Activated CD4-positive, CD25-positive, alpha-beta regulatory T cell treated with anti-CD3 and anti-CD28 coated beads, Interleukin-2, amount 50 U/mL, for 16 hours (primary cell): ENCODE results near the gene LMAN2L.

Experiments
- DNase-seq: peaks from one replicate; pipeline ENCODE4 v3.0.0-alpha.2; 2020; ENCODE audit warnings: low read depth, low spot score

LMAN2L gene, protein sequence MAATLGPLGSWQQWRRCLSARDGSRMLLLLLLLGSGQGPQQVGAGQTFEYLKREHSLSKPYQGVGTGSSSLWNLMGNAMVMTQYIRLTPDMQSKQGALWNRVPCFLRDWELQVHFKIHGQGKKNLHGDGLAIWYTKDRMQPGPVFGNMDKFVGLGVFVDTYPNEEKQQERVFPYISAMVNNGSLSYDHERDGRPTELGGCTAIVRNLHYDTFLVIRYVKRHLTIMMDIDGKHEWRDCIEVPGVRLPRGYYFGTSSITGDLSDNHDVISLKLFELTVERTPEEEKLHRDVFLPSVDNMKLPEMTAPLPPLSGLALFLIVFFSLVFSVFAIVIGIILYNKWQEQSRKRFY

DNA sequence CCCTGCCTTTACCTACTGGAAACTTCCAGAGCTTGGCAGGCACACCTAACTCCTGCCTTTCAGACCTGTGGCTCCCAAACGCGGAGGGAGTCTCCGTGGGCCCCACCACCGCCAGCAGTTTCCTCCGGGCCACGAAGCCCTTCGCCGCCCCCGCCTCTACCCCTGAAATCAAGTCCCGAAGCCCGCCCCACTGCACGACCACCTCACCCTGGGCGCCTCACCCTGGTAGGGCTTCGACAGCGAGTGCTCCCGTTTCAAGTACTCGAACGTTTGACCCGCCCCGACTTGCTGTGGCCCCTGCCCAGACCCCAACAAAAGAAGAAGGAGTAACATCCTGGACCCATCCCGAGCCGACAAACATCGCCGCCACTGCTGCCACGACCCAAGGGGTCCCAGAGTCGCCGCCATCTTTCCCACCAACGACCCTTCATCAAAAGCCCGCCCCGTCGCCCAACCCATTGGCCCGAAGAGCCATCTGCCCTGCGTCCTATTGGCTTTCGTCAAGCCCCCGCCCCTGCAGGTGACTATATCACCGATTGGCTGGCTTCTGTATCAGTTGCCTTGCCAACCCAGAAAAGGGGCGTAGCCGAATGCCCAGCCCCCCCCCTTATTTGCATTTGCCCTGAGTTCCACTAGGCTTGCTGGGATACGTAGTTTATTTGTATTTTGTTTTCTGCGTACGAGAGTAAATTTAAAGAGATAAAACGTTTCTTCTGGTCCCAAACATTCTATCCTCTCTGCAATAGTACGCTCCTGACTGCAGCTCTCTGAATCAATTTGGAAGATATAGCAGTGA is at the start of gene LMAN2L:
LMAN2L (minus strand) TSS at position 432 of the 796 bp plus-strand sequence; CDS start at position 408, 24 bp downstream.
- peak; percentile 97 for DNase-seq

DNA sequence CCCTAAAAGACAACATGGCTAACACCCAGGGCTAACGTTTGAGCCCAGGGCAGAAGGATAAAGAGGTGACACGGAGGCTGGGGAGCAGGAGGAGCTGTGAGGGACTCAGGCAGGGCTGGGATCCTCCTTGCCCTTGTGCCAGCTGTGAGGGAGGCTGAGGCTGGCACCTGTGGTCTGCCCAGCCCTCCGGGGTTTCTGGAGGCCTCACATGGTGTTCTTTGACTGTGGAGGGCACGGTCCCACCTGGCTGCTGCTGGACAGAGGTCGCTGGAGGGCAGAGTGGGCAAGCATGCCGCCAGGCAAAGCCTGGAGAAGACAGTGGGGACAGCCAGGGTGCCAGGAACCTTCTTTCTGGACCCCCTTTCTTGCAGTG is 49.4 kb upstream of the LMAN2L start:
- no peak for DNase-seq

DNA sequence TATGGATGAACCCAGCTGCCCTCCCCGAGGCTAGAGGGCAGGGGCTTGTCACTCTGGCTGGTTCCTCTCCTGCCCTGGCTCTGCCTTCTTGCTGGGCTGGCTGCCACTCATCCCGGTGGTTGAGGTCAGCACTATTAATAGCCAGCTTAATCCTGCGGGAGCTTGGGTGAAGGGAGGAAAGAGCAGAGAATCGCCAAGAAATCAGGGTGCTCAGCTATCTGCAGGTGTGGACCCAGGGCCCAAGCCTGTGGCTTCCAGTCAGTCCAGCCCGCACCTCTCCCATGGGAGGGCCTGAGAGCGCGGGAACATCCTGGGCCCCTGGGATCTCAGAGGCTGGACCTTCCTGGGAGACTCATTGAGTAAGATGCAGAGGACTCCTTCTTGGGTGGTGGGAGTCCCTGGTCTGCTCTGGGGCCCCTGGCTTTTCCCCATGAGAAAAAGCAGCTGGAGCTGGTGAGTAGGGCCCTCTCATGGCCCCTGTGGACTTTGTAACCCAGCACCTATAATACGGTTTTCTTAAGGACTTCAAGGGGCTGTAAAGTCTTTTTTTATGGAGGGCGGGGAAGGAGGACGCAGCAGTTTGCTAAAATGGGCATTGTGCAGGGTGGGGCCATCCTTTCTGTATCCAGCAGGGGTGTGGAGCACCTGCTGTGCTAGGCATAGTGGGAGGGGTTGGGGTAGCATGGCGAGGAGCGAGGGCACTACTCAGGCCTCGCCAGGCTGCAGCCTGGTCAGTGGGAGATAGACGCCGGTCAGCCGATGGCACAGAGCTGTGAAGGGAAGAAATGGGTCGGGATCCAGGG is 48.8 kb upstream of the LMAN2L start:
- no peak for DNase-seq

DNA sequence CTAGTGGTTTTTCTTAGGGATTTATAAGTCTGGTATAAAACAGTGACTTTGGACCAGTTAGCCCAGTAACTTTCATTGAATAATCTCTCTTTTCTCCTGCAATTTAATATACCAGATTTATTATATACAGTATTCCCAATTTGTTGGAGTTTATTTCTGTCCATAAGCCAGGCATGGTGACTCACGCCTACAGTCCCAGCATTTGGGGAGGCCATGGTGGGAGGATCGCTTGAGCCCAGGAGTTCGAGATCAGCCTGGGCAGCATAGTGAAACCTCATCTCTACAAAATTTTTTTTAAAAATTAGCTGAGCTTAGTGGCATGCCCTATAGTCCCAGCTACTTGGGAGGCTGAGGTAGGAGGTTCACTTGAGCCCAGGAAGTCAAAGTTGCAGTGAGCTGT is 47.5 kb upstream of the LMAN2L start:
- no peak for DNase-seq

DNA sequence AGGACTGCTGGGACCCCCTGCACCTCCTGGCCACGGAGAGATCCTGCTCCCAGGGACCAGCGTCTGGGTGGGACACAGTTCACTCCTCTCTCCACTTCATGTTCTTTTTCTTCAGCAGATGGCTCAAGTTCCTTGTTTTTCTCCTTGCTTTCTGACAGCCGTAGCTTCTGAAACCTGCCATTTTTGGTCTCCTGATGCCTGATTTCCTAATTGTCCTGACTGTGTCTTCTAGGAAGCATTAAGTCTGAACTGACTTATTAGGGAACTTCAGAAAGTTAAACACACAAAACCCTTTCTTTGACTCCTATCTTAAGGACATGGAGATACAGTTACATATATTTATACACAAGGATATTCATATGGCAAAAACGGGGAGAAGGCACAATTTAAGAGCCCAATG is 43.5 kb upstream of the LMAN2L start:
- DNase-seq = no peak

DNA sequence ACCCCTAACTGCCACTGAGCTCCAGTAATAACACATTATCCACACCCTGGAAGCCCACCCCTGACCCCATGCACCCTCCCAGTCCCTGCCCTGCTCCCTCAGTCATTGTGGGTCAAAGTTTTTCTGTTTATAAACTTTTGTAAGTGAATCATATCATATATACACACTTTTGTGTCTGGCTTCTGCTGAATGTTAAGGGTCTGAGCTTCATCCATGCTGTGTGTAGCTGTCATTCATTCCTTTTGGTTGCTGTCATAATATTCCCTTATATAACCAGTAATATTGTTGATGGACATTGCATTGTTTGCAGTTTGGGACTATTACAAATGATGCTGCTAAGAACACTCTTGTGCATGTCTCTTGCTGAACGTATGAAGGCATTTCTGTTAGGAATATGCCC is 35.3 kb upstream of the LMAN2L start:
- DNase-seq = no peak

DNA sequence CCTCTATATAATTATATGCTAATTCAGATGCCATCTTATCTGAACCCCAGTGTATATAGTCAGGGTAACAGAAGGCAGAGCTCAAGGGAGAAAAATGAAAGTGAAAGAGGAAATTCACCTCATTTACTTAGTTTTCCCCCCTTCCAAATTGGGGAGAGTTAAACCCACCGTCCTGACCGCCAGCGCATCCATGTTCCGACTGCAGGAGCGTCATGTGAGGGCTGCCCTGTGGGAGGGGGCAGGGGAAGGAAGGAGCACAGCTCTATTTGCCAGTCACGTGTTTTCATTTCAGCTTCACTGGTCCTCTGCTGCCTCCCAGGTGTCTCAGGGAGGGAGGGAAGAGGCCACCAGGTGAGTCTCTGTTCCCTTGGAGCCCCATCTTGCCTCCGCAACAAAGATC is 34.1 kb upstream of the LMAN2L start:
- DNase-seq = no peak

DNA sequence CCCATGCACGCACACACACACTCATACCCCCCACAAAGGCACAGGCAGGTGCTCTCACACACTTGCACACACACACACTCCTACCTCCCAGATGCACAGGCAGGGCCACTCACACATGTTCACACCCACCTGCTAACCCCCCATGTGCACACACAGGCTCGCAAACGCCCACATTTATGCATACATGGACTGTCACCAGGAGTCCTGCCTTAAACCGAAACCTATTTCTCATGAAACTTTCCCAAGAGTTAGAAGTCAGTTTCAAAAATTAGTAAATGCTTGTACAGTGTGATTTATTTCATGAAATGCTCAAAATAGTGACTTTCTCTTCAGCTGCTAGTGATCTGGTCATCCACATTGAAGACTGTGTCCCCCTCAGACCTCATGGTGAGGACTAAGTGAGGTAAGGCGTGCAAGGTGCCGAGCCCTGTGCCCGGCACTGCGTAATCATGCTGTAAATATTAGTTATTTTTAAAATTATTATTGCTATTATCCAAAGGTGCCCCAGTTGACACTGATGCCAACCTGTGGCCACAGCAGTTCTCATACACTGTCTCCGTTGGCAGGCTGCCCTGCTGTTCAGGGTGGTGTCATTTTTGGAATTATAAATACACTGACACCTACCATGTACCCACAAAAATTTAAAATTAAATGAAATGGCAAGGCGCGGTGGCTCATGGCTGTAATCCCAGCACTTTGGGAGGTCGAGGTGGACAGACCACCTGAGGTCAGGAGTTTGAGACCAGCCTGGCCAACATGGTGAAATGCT is 33.2 kb upstream of the LMAN2L start:
- no peak for DNase-seq

DNA sequence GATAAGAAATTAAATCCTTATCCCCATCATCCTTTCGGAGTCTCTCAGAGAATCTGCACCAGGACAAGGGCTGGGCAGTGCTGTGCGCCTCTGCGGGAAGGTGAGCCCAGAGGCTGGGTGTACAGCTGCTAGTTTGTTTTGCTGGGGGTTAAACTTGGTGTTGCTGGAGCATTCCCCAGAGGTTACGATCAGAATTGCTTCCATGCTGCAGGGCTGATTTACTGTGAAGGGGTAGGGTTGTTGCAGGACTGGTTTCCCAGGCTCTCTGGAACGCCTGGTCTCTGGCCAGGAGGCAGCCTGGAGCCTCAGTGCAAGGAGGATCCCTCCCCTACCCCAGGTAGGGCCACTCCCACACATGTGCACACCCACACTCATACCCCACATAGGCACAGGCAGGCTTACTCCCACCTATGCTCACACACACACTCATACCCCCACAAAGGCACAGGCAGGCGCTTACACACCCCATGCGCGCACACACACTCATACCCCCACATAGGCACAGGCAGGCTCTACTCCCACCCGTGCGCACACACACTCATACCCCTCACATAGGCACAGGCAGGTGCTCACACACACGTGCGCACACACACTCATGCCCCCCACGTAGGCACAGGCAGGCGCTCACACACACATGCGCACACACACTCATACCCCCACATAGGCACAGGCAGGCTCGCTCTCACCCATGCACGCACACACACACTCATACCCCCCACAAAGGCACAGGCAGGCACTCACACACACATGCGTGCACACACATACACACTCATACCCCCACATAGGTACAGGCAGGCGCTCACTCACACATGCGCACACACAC is 32.1 kb upstream of the LMAN2L start:
- no peak for DNase-seq

DNA sequence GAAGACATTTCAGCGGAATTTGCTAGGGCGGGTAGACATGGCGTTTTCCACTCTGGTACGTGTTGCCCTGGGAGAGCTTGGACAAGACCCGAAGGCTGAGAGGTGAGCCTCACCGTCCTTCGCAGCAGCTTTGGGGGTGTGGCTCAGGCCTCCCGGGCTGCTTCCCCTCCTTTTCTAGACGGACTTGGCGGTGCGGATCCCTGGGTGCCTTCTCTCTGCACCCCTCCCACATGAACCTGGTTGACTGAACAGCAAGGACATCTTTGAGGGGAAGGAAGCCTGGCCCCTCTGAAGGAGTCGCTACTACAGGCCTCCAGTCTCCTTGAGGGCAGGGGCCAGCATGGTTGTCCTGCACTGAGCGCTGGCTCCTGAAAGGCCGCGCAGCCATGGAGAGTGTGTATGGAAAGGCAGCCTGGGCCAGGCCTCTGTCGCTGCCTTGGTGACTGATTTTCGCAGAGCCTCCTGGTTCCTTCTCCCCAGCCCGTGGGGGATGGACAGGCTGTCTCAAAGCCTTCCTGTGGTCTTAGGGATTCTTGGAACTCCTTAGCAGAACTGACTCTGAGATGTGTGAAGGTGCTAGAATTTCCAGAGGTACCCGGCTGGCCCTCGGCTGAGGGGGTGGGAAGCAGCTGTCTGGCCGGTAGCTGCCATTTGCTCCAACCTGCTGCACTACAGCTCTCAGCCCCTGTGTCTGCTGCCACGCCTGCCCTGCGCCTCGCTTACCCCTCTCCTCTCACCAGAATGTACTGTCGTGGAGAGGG is 30.8 kb upstream of the LMAN2L start:
- no peak for DNase-seq

DNA sequence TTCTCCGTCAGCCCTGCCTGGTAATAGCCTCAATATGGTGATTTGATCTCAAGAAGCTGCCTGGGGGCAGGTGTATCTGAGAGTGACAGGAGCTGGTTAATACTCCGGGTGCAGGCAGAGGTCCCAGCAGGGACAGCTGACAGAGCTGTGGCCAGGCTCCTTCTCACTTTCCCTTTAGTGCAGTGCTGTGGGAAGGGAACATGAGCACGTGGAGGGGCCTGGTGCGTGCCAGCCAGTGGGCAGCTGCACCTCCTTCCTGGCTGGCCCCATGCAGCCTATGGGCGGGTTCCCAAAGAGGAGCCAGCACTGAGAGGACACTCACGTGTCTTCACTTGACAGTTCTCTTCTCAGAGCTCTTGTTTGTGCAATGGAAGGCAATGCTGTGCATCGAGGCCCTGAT is 29.9 kb upstream of the LMAN2L start:
- DNase-seq = no peak

DNA sequence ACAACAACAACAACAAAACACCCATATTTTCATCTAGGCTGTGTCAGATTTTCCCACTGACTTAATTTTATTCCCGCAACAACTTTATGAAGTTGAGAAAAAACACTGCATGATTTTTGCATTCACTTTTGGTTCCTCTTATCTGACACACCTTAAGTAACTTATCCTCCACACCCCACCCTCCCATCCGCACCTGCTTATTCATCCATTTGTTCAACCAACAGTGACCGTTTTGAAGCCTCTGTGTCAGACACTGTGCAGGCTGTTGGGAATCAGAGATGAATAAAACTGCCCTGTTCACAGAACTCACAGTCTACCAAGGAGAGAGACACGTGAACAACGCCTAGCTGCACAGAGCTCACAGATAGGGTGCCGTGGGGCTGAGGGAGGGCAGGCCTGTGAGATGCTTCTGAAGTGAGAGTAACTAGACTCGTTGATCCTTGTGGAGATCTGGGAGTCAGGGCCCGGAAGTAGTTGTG is 28.3 kb upstream of the LMAN2L start:
- no peak for DNase-seq

DNA sequence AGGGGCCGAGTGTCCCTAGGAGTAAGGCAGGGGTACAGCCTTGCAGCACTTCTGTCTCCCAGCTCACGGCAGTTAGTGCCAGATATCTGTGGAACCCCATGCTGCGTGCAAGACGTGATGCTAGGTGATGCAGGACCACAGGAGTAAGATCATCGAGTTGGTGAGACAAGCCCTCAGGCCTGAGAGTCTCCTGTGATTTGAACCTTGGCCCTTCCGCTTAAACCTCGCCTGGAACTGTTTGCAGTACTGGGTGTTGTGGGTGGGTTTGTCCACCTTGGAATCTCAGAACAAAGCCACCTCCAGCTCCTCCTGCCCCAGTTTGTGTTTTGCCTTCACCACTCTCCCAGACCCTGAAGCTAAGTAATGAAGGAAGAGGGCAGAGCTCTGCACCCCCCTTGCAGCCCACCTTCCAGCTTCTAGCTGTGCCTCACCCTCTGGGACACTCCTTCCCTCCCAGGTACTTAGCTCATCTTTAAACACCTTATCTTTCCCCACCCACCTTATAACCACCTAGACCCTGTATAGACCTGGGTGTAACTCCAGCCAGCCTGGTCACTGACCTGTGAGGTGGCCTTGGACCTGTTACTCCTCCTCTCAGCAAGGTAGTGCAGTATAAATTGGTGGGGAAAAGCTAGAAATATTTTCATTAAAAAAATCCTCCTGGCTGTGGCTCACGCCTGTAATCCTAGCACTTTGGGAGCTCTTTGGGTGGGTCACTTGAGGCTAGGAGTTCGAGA is 27.4 kb upstream of the LMAN2L start:
- DNase-seq = no peak

DNA sequence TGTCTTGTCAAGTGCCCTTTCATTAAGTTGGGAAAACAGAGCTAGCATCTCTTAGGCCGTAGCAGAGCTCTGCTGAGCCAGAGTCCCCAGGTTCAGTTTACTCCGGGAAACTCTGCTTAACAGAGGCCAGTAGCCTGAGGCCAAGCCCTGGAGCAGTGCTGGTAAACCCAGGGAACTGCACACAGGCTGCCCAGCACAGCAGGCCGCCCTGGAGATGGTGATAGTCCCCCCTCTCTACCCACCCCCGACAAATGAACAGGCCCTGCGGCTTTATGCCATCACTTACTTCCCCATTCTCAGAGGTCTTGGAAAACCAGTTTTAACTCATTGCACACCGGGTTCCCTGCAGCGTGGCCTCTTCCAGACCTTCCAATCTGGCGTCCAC is 24.4 kb upstream of the LMAN2L start:
- DNase-seq = no peak

DNA sequence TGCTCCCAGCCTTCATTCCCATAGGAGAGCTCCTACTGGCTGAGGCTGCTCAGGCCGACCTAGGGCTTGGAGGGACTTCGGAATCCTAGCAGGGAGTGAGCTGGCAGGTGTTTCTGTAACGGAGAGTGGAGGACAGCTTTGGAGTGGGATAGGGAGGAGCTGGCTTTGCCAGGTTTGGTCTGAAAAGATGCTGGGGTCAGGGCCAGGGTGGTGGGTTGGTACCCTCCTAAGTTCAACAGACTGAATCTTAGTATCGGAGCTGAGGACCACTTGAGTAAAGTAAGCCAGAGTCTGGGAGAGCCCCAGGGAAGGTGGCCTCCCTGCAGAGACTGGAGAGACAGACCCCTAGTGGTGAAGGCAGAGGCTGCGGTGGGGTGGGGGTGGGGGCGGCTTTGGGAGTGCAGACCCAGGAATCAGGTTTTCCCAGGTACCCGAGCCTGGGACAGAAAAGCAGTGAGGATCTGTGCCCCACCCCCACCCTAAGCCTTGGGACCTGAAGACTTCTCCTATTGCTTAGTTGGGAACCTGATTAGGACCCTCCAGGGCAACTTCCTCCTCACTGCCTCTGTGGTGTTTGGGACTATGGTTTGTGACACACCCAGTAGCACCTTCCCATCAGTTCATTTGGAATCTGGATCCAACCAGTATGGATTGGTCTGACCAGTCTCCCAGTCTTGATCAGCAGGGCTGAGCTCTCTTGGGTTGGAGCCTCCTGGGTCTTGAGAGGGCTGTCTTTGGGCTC is 23.8 kb upstream of the LMAN2L start:
- no peak for DNase-seq

DNA sequence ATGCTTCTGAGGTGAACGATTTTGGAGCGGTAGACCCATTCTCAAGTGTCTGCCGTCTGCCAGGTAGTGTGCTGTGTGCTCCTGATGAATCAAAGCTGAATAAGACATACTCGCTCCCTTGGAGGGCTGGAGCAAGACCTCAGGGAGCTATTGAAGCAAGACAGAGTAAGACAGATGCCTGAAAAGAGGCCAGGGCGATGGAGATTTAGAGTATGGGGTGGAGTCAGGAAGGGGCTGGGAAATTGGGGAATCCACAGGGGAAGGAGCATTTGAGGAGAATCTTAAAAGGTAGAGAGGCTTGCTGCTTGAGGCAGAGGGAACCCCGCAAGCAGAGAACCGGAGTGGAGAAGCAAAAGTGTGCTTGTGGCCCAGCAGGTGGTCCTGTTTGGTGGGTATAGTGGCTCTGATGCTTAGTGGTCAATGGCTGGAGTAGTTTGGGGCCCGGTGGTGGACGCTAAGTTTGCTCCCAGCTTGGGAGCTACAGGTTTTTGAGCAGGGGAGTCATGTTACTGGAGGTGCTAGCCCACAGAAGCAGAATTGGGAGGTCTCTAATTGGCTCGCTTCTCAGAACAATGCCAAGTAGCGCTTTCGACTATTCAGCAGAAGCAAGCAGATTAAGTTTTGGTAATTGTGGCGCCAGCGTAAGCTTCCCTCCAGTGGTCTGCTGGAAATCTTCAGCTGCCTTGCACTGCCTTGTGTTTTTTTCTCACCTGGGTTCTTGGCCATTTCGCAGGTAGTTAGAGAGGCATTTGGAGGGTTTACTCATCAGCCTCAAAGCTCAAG is 22.9 kb upstream of the LMAN2L start:
- no peak for DNase-seq

DNA sequence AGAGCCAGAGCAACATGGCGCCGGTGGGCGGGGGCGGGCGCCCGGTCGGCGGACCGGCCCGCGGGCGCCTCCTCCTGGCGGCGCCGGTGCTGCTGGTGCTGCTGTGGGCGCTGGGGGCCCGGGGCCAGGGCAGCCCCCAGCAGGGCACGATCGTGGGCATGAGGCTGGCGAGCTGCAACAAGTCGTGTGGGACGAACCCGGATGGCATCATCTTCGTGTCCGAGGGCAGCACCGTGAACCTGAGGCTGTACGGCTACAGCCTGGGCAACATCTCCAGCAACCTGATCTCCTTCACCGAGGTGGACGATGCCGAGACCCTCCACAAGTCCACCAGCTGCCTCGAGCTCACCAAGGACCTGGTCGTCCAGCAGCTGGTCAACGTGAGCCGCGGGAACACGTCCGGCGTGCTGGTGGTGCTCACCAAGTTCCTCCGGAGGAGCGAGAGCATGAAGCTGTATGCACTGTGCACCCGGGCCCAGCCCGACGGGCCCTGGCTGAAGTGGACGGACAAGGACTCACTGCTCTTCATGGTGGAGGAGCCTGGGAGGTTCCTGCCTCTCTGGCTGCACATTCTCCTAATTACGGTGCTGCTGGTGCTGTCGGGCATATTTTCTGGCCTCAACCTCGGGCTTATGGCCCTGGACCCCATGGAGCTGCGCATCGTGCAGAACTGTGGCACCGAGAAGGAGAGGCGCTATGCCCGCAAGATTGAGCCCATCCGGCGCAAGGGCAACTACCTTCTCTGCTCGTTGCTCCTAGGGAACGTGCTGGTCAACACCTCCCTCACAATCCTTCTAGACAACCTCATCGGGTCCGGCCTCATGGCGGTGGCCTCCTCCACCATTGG is 21.3 kb upstream of the LMAN2L start:
- DNase-seq = no peak
